ENCODE data around the gene CPSF4. TPM values are rescaled to one million over a fixed set of nuclear protein-coding genes. Genes with fewer than 3 reads are reported as not detected.

Gene CPSF4
- total RNA-seq, 6 donors from 2014 or later = 23.0 to 49.2 (median 33.1) TPM

DNA sequence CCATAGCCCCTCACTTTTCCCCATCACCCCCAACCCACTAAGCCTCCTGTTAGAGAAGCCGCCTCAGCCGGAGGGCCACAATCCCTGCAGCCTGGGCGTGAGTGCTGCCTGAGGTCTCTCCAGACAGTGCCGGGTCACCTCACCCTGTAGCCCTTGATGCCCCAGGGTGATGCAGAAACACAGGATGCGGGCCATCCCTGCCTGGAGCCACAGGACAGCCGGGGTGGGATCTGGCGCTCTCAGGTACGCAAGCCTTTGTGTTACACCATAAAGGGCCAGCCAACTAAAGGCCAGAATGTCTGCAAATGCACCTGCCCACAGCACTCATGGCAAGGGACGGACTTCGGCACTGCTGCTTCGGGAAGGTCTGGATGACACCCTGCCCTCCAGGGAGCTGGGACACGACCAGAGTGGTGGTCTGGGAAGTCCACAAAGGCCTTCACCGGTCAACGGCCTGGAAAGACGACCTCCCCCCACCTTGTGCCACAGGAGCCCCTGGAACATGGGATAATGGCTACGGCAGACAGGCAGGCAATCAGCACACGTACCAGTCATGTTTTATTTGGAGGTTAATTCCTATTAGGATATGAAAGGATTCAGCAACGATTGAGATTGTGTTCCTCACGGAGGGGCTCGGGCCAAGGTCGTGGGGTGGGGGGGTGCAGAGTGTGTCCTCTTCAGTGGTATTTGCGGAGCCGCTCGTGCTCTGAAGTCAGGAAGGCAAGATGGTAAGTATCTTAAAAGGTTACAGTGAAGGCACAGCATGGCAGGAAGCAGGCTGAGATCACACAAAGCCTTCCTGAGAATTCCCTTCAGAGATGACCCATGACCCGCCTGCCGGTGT lies 19.1 kb downstream of the CPSF4 start:
- DNase-seq = no peak
- 87 to 91% methylated on average over 19 to 26 of the region's 26 CpGs for WGBS, 2 donors
- ATAC-seq (ENCODE audit: low FRiP score in 2 of 2) = peak in 1 of 2 donors; percentile 9
- H3K4me1 ChIP-seq = peaks cover 0 to 18% (median 0%) of the 10 kb centered on the region in 4 donors
- H3K4me3 ChIP-seq = no peak overlapping the region
- H3K36me3 ChIP-seq = peaks cover 13 to 77% (median 62%) of the 10 kb centered on the region in 4 donors
- H3K27ac ChIP-seq = no peak overlapping the region
- no peaks in the 10 kb centered on the region for H3K9me3 ChIP-seq
- no peaks in the 10 kb centered on the region for H3K27me3 ChIP-seq
- no peak for TF ChIP-seq EP300 (IDR thresholded peaks at IDR 0.05)
- TF ChIP-seq, protein P1, sequence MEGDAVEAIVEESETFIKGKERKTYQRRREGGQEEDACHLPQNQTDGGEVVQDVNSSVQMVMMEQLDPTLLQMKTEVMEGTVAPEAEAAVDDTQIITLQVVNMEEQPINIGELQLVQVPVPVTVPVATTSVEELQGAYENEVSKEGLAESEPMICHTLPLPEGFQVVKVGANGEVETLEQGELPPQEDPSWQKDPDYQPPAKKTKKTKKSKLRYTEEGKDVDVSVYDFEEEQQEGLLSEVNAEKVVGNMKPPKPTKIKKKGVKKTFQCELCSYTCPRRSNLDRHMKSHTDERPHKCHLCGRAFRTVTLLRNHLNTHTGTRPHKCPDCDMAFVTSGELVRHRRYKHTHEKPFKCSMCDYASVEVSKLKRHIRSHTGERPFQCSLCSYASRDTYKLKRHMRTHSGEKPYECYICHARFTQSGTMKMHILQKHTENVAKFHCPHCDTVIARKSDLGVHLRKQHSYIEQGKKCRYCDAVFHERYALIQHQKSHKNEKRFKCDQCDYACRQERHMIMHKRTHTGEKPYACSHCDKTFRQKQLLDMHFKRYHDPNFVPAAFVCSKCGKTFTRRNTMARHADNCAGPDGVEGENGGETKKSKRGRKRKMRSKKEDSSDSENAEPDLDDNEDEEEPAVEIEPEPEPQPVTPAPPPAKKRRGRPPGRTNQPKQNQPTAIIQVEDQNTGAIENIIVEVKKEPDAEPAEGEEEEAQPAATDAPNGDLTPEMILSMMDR (IDR thresholded peaks at IDR 0.05) = no peak
- TF ChIP-seq POLR2AphosphoS5 (IDR thresholded peaks at IDR 0.05) = no peak
- TF ChIP-seq POLR2A (IDR thresholded peaks at IDR 0.05) = no peak

DNA sequence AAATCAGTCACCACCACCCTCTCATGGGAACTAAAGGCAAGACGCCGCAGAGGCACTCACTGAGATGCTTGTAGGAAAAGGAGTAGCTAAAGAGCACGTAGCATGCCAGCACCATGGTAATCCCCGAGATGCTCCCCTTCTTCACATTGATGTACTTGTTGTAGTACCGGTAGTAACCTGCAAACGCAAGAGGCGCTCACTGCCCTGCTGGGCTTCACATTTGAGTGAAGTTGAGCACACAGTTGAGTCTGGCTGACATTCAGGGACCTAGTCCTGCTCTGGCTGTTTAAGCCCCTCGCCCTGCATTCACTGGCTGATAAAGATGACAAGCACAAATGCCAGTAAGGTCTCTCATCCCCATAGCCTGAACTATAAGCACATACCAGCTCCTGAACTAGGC lies 20.3 kb downstream of the CPSF4 start:
- DNase-seq (no peak), ATAC-seq (ENCODE audit: low FRiP score in 2 of 2) (no peak)
- H3K4me1 ChIP-seq = peaks cover under 1 to 30% (median 9%) of the 10 kb centered on the region in 4 donors
- H3K4me3 ChIP-seq = no peak overlapping the region
- 95 to 96% methylated on average over 8 of the region's 8 CpGs for WGBS, 2 donors
- H3K36me3 ChIP-seq = peaks cover 13 to 72% (median 58%) of the 10 kb centered on the region in 4 donors
- no peaks in the 10 kb centered on the region for H3K9me3 ChIP-seq
- TF ChIP-seq POLR2A (IDR thresholded peaks at IDR 0.05) = no peak
- no peak for TF ChIP-seq POLR2AphosphoS5 (IDR thresholded peaks at IDR 0.05)
- no peak for TF ChIP-seq EP300 (IDR thresholded peaks at IDR 0.05)
- TF ChIP-seq, protein P1 (IDR thresholded peaks at IDR 0.05) = no peak
- no peak overlapping the region for H3K27ac ChIP-seq
- no peaks in the 10 kb centered on the region for H3K27me3 ChIP-seq

DNA sequence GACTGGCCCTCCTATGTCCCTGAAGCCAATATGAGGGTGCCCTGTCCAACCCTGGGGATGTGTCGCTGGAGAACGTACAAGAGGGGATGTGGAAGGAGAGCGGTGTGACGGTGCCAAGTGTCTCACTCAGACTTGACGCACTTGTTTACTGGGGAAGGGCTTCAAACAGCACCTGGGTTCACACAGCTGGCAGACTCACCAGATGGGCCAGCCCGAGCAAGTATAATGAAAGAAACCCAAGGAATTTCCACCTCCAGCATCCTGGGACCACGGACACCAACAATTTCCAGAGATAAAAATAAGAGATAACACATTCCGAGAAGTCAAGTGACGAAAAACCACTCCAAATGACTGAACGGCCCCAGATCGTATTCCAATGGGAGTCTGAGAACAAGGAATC lies 21.9 kb downstream of the CPSF4 start:
- TF ChIP-seq, protein P1 (IDR thresholded peaks at IDR 0.05) = no peak
- TF ChIP-seq EP300 (IDR thresholded peaks at IDR 0.05) (no peak), POLR2AphosphoS5 (IDR thresholded peaks at IDR 0.05) (no peak), POLR2A (IDR thresholded peaks at IDR 0.05) (no peak)
- no peak overlapping the region for H3K4me3 ChIP-seq
- peaks cover 15 to 44% (median 22%) of the 10 kb centered on the region in 4 donors for H3K4me1 ChIP-seq
- no peaks in the 10 kb centered on the region for H3K9me3 ChIP-seq
- 80 to 82% methylated on average over 11 of the region's 11 CpGs for WGBS, 2 donors
- H3K27ac ChIP-seq = no peak overlapping the region
- DNase-seq = no peak
- peaks cover 12 to 57% (median 42%) of the 10 kb centered on the region in 4 donors for H3K36me3 ChIP-seq
- H3K27me3 ChIP-seq = no peaks in the 10 kb centered on the region
- ATAC-seq (ENCODE audit: low FRiP score in 2 of 2) = no peak

DNA sequence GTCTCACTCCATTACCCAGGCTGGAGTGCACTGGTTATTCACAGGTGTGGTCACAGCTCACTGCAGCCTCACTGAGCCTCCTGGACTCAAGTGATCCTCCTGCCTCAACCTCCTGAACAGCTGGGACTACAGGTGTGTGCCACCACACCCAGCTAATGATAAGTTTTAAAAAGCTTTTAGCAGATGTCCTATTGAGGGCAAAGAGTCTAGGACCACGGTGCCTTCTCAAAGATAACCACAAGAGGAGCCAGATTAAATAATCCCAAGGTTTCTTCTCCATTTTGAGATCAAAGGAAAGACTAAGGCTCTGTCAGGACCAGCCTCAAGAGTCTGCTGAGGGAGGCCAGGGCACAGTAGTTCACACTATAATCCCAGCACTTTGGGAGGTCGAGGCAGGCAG lies 22.5 kb downstream of the CPSF4 start:
- H3K4me1 ChIP-seq = peaks cover 15 to 46% (median 22%) of the 10 kb centered on the region in 4 donors
- ATAC-seq (ENCODE audit: low FRiP score in 2 of 2) = no peak
- 96 to 100% methylated on average over 2 of the region's 2 CpGs for WGBS, 2 donors

More for the DNA sequence above, 22.5 kb downstream of the CPSF4 start:
- Histone ChIP-seq H3K27ac (no peak overlapping the region), H3K36me3 (peaks cover 9 to 51% (median 36%) of the 10 kb centered on the region in 4 donors), H3K9me3 (no peaks in the 10 kb centered on the region), H3K4me3 (no peak overlapping the region), H3K27me3 (no peaks in the 10 kb centered on the region)
- TF ChIP-seq POLR2AphosphoS5 (IDR thresholded peaks at IDR 0.05) (no peak), POLR2A (IDR thresholded peaks at IDR 0.05) (no peak)
- TF ChIP-seq, protein P1 (IDR thresholded peaks at IDR 0.05) = no peak
- no peak for DNase-seq
